Panc1 (cell line): ENCODE data around the gene NIT2. TPM values are rescaled to one million over a fixed set of nuclear protein-coding genes. Genes with fewer than 3 reads are reported as not detected.
"Not testable (repeated sequence)": the region's sequence is repeated elsewhere in the genome, so short reads cannot be mapped to it uniquely, and the experiment has no call there.

Source experiments
- ATAC-seq: fragments of 200-7000 bp; cut with Tn5 transposase; 2 replicates; pipeline ENCODE4 v1.9.1; 2020; ENCODE audit warnings: mild to moderate bottlenecking, moderate library complexity
- BruUV-seq: library from RNA; stranded (reverse); fragments of 400-500 nt; replicated peaks from 2 replicates; lab custom pipeline; 2021; lab: Mats Ljungman, UMichigan
- CTCF ChIA-PET: fragments of 300-600 bp; sonication (Branson Sonifier 250); formaldehyde crosslinking; loops from one replicate; lab custom pipeline; 2022; ENCODE audit warnings: antibody characterized with exemption; lab: Charles Lee
- POLR2A ChIA-PET: fragments of 300-600 bp; sonication (Branson Sonifier 250); formaldehyde crosslinking; loops from one replicate; lab custom pipeline; 2022; ENCODE audit warnings: antibody characterized with exemption; lab: Charles Lee
- DNase-seq: peaks from one replicate; pipeline ENCODE4 v3.0.0-alpha.2; 2010; ENCODE audit warnings: low read depth, low spot score
- H3K27ac ChIP-seq: 2 replicates; pipeline ENCODE4 v1.5.1; 2011; ENCODE audit warnings: mild to moderate bottlenecking, low read length, inconsistent platforms
- H3K27me3 ChIP-seq: fragments of 200-500 bp; sonication (Bioruptor generic); 2 replicates; pipeline ENCODE4 v1.6.0; 2014; ENCODE audit warnings: low read length, inconsistent platforms; ENCODE audit not compliant: control insufficient read depth, insufficient read depth
- H3K36me3 ChIP-seq: fragments of 200-500 bp; sonication (Bioruptor generic); 2 replicates; pipeline ENCODE4 v1.5.1; 2014; ENCODE audit warnings: inconsistent platforms, mild to moderate bottlenecking, low read length, moderate library complexity; ENCODE audit not compliant: control insufficient read depth, insufficient read depth
- H3K4me1 ChIP-seq: 2 replicates; pipeline ENCODE4 v1.5.1; 2011; ENCODE audit warnings: inconsistent platforms, mild to moderate bottlenecking, low read length, moderate library complexity; ENCODE audit not compliant: control insufficient read depth, insufficient read depth
- H3K4me3 ChIP-seq, 2 experiments: 2 replicates each; pipeline ENCODE4 v1.5.1; 2011 to 2012; ENCODE audit warnings: low read depth in 2 of 2, low read length in 2 of 2, mild to moderate bottlenecking in 2 of 2, inconsistent platforms in 1 of 2, moderate library complexity in 1 of 2
- H3K9me3 ChIP-seq: fragments of 200-500 bp; sonication (Bioruptor generic); 2 replicates; pipeline ENCODE4 v1.5.1; 2014; ENCODE audit warnings: low read depth, mild to moderate bottlenecking, inconsistent platforms, low read length, moderate library complexity; ENCODE audit not compliant: control insufficient read depth, insufficient read depth
- POLR2AphosphoS5 ChIP-seq: IDR thresholded peaks from 2 replicates; pipeline ENCODE4 v1.6.1; 2012; ENCODE audit warnings: mild to moderate bottlenecking, low read depth, low read length, moderate library complexity
- SIN3A ChIP-seq: IDR thresholded peaks from 2 replicates; pipeline ENCODE4 v1.6.1; 2012; ENCODE audit warnings: low read depth, mild to moderate bottlenecking, low read length, moderate library complexity, borderline replicate concordance; ENCODE audit not compliant: insufficient read depth
- TCF7L2 ChIP-seq: IDR thresholded peaks from 2 replicates; pipeline ENCODE4 v1.6.1; 2011; ENCODE audit warnings: mild to moderate bottlenecking, low read depth, low read length, inconsistent platforms
- in situ Hi-C: cut with HindIII; loops from 2 replicates; pipeline ENCODE4 v1.10.0; 2016; ENCODE audit warnings: low sequenced_read_pairs, low pct_unique_long_range_greater_than_20kb
- intact Hi-C: fragments of 100-400 bp; cut with micrococcal nuclease; formaldehyde crosslinking; loops from one replicate; pipeline ENCODE4 v1.10.0; 2022; ENCODE audit not compliant: unreplicated experiment
- total RNA-seq: library from RNA; stranded (reverse); gene quantifications from one replicate; pipeline ENCODE4 v1.2.1, GENCODE V29; 2021; ENCODE audit not compliant: unreplicated experiment
- TF ChIP-seq, protein P1 (sequence below), 2 experiments: IDR thresholded peaks; 2 replicates each; pipeline ENCODE4 v1.6.1; 2011 to 2012; ENCODE audit warnings: low read depth in 2 of 2, control low read depth in 1 of 2, low read length in 1 of 2, mild to moderate bottlenecking in 1 of 2, moderate library complexity in 1 of 2; ENCODE audit not compliant: insufficient read depth in 1 of 2
- TF ChIP-seq, protein P2 (sequence below): fragments of 450-650 bp; IDR thresholded peaks from 2 replicates; pipeline ENCODE4 v1.5.1; 2017; ENCODE audit warnings: mild to moderate bottlenecking

The NIT2 gene
- total RNA-seq, 1 experiment from 2014 or later = 97.2 TPM

DNA sequence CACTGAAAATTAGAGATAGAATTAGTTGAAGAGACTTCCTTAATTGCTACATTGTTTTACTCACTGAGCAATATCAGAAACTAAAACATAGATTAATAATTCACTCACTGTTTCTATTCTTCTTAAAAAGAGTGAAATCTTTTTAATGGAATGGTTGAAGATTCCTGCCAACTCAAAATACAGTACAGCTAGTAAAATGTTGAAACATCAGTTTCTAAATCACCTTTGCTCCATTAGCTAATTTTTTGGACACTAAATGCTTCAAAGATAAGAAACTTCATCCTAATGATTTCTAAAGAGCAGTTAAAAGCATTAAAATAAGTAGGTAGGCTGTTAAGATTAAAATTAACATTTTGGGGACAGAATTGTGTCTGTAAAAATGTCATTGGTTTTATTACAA is 10.5 kb upstream of the NIT2 start:
- ChIA-PET CTCF (no interaction called here), POLR2A (no interaction called here)
- no peaks in the 10 kb centered on the region for H3K9me3 ChIP-seq

DNA sequence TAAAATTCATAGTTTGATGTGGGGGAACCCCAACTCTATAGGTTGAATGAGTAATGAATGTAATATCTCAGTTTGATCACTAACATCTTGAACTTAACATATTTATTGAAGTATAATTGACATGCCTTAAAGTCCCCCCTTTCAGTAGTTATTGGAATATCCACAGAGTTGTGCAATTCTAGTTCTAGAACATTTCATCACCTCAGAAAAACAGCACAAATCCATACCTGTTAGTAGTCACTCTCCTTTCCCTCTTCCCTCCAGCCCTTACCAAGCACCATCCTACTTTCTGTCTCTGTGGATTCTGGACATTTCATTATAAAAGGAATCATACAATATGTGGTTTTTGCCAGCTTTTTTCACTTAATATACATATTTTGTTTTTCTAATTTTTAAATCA is 8.7 kb upstream of the NIT2 start:
- CTCF ChIA-PET = no interaction called here
- TF ChIP-seq, protein P1, sequence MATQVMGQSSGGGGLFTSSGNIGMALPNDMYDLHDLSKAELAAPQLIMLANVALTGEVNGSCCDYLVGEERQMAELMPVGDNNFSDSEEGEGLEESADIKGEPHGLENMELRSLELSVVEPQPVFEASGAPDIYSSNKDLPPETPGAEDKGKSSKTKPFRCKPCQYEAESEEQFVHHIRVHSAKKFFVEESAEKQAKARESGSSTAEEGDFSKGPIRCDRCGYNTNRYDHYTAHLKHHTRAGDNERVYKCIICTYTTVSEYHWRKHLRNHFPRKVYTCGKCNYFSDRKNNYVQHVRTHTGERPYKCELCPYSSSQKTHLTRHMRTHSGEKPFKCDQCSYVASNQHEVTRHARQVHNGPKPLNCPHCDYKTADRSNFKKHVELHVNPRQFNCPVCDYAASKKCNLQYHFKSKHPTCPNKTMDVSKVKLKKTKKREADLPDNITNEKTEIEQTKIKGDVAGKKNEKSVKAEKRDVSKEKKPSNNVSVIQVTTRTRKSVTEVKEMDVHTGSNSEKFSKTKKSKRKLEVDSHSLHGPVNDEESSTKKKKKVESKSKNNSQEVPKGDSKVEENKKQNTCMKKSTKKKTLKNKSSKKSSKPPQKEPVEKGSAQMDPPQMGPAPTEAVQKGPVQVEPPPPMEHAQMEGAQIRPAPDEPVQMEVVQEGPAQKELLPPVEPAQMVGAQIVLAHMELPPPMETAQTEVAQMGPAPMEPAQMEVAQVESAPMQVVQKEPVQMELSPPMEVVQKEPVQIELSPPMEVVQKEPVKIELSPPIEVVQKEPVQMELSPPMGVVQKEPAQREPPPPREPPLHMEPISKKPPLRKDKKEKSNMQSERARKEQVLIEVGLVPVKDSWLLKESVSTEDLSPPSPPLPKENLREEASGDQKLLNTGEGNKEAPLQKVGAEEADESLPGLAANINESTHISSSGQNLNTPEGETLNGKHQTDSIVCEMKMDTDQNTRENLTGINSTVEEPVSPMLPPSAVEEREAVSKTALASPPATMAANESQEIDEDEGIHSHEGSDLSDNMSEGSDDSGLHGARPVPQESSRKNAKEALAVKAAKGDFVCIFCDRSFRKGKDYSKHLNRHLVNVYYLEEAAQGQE (IDR thresholded peaks at IDR 0.05; ENCODE audit: insufficient read depth in 1 of 2, low read depth in 2 of 2, low read length in 1 of 2) = no peak
- TF ChIP-seq, protein P2, sequence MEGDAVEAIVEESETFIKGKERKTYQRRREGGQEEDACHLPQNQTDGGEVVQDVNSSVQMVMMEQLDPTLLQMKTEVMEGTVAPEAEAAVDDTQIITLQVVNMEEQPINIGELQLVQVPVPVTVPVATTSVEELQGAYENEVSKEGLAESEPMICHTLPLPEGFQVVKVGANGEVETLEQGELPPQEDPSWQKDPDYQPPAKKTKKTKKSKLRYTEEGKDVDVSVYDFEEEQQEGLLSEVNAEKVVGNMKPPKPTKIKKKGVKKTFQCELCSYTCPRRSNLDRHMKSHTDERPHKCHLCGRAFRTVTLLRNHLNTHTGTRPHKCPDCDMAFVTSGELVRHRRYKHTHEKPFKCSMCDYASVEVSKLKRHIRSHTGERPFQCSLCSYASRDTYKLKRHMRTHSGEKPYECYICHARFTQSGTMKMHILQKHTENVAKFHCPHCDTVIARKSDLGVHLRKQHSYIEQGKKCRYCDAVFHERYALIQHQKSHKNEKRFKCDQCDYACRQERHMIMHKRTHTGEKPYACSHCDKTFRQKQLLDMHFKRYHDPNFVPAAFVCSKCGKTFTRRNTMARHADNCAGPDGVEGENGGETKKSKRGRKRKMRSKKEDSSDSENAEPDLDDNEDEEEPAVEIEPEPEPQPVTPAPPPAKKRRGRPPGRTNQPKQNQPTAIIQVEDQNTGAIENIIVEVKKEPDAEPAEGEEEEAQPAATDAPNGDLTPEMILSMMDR = no peak
- TF ChIP-seq SIN3A = no peak
- TF ChIP-seq TCF7L2 = no peak
- TF ChIP-seq POLR2AphosphoS5 = no peak

More for the DNA sequence above, 10.5 kb upstream of the NIT2 start:
- H3K27me3 ChIP-seq = no peaks in the 10 kb centered on the region
- no peak for DNase-seq
- in situ Hi-C loops (no loop called here), intact Hi-C loops (no loop called here)
- 0 out of 2 replicates have a peak, but pooled peaks cover 2% of the 10 kb centered on the region for H3K36me3 ChIP-seq
- H3K4me3 ChIP-seq = no peak overlapping the region
- BruUV-seq = TSS peak; percentile 25
- TF ChIP-seq TCF7L2 = no peak
- no peaks in the 10 kb centered on the region for H3K4me1 ChIP-seq
- no peak overlapping the region for H3K27ac ChIP-seq
- no peak for ATAC-seq

DNA sequence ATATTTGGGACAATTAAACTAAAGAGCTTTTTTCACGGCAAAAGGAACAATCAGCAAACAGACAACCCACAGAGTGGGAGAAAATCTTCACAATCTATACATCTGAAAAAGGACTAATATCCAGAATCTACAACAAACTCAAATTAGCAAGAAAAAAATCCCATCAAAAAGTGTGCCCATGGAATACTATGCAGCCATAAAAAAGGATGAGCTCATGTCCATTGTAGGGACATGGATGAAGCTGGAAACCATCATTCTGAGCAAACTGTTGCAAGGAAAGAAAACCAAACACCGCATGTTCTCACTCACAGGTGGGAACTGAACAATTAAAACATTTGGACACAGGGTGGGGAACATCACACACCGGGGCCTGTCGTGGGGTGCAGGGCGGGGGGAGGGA is 7.2 kb upstream of the NIT2 start:
- H3K36me3 ChIP-seq, CTCF ChIA-PET, BruUV-seq, intact Hi-C loops, H3K4me3 ChIP-seq, H3K27me3 ChIP-seq, POLR2A ChIA-PET, H3K9me3 ChIP-seq, in situ Hi-C loops, DNase-seq, H3K27ac ChIP-seq, H3K4me1 ChIP-seq, ATAC-seq: not testable (repeated sequence)

More for the DNA sequence above, 8.7 kb upstream of the NIT2 start:
- DNase-seq (no peak), ATAC-seq (no peak)
- BruUV-seq = no TSS peak
- intact Hi-C loops (no loop called here), in situ Hi-C loops (no loop called here)
- no peak overlapping the region for H3K4me3 ChIP-seq
- no peak overlapping the region for H3K27ac ChIP-seq
- no peaks in the 10 kb centered on the region for H3K27me3 ChIP-seq
- H3K9me3 ChIP-seq = no peaks in the 10 kb centered on the region
- 0 out of 2 replicates have a peak, but pooled peaks cover 2% of the 10 kb centered on the region for H3K36me3 ChIP-seq
- no peaks in the 10 kb centered on the region for H3K4me1 ChIP-seq
- POLR2A ChIA-PET = no interaction called here
